HG02852 (cell line): Measurements from ENCODE around the gene RBM15B.
"Not testable (repeated sequence)": the region's sequence is repeated elsewhere in the genome, so short reads cannot be mapped to it uniquely, and the experiment has no call there.

Experiments used
- ATAC-seq: cut with Tn5 transposase; IDR thresholded peaks from one replicate; pipeline ENCODE4 v1.9.1; 2021; ENCODE audit warnings: mild to moderate bottlenecking, moderate library complexity; ENCODE audit not compliant: unreplicated experiment

The RBM15B gene, protein sequence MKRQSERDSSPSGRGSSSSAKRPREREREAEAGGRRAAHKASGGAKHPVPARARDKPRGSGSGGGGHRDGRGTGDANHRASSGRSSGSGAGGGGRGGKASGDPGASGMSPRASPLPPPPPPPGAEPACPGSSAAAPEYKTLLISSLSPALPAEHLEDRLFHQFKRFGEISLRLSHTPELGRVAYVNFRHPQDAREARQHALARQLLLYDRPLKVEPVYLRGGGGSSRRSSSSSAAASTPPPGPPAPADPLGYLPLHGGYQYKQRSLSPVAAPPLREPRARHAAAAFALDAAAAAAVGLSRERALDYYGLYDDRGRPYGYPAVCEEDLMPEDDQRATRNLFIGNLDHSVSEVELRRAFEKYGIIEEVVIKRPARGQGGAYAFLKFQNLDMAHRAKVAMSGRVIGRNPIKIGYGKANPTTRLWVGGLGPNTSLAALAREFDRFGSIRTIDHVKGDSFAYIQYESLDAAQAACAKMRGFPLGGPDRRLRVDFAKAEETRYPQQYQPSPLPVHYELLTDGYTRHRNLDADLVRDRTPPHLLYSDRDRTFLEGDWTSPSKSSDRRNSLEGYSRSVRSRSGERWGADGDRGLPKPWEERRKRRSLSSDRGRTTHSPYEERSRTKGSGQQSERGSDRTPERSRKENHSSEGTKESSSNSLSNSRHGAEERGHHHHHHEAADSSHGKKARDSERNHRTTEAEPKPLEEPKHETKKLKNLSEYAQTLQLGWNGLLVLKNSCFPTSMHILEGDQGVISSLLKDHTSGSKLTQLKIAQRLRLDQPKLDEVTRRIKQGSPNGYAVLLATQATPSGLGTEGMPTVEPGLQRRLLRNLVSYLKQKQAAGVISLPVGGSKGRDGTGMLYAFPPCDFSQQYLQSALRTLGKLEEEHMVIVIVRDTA

GRCh38 chr3:51391075-51391565 lies at the start of gene RBM15B:
RBM15B (plus strand) TSS chr3:51391285; CDS start chr3:51391400, 115 bp downstream.
- peak; percentile 91 for ATAC-seq

- no peak for ATAC-seq
Measured at GRCh38 chr3:51343918-51344687, 47.0 kb upstream of the RBM15B start.

GRCh38 chr3:51350751-51351150 lies 40.3 kb upstream of the RBM15B start:
- ATAC-seq: no peak

DNA sequence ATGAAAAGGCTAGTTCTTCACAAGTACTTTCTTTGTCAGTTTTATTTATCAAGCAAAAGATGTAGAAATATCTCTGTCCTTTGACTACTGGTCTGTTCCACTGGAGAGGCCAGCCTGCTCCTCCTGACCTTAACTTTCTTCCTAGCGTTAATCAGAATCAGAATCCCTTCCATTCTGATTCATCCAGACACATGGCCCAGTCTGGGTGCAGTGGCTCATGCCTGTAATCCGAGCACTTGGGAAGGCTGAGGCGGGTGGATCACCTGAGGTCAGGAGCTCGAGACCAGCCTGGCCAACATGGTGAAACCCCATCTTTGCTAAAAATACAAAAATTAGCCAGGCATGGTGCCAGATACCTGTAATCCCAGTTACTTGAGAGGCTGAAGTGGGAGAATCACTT lies 38.0 kb upstream of the RBM15B start:
- ATAC-seq: no peak

DNA sequence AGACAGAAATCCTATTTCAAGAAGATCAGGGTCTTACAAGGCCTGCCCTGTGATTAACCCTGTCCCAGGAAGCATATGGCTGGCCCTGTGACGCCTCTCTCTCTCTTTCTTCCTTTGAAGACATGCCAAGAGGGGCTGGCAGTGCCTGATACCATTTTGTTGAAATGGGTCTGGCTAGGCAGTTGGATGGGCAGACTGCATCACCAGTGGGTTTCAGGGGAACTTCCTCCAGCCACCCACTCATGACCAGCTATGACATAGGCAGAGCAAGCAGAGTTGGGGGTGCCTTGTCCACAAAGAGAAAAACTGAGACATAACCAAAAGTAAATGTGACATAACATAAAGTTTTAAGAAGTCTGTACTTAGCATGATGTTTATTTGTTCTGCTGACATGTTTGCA lies 37.4 kb upstream of the RBM15B start:
- ATAC-seq: no peak

DNA sequence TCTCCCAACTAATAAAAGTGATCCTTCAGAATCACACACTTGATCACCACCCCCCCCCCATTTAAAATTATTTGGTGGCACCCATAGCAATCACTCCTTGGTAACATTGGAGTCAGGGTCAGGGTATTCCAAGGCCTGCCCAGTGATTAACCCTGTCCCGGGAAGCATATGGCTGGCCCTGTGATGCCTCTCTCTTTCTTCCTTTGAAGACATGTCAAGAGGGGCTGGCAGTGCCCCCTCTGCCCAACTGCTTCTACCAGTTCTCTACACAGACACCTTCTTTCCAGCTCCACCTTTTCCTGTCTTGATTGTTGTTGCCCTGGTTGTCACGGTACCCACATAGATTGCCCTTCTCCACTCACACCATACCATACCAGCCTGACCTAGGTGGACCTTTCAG lies 36.9 kb upstream of the RBM15B start:
- no peak for ATAC-seq

GRCh38 chr3:51354731-51355615 lies 36.1 kb upstream of the RBM15B start:
- no peak for ATAC-seq

- ATAC-seq: no peak
Measured at GRCh38 chr3:51355891-51356578, 35.0 kb upstream of the RBM15B start.

DNA sequence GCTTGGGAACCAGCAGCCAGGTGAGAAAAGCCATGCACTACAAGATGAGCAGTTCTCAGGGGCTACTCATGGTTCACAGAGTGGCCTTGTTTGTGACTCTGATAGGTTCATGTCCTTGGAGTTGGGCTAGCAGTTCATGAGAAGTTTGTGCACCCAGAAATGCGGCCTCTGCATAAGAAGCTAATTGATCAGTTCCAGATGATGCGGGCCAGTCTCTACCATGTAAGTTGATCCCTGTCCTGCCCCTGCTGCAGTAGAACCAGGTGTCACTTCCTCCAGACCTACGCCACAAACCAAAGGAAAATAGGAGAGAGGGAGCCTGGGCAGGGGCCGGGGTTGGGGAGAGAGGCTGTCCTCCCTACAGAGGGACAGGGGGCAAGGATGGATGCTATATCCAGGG lies 33.2 kb upstream of the RBM15B start:
- ATAC-seq: no peak

DNA sequence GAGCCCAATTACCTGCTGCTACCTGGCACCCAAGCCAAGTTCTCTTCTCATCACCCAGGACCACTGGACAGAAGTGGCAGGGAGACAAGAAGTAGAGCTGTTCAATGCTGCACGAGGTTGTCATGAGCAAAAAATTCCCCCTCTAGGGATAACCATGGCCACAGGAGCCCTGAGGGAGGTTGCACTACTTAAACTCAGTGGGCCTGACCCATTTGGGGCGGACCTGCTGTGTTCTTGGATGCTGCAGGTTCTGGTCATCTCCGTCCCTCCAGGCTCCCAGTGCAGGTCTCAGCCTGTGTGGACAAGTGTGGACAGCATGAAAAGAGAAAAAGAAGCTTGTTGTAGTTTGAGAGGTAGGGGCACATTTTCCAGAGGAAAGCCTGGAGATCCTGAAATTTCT lies 32.1 kb upstream of the RBM15B start:
- ATAC-seq: no peak

DNA sequence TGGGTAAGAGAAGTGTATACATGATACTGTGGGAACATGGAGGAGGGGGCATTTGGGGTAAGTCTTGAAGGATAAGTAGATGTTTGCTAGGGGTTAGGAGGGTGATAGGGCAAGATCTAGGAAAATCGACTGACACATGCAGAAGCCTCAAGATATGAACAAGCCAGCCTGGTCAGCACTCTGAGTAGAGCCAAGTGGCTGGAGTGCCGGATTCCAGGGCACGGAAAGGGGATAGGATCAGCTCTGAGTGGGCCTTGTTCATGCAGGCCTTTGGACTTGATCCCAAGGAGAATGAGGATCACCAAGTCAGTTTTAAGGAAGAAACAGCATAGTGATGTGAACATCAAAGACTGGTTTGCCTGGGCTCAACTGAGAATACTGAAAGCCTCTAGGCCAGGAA lies 30.3 kb upstream of the RBM15B start:
- no peak for ATAC-seq

GRCh38 chr3:51361746-51362145 lies 29.3 kb upstream of the RBM15B start:
- ATAC-seq: no peak

DNA sequence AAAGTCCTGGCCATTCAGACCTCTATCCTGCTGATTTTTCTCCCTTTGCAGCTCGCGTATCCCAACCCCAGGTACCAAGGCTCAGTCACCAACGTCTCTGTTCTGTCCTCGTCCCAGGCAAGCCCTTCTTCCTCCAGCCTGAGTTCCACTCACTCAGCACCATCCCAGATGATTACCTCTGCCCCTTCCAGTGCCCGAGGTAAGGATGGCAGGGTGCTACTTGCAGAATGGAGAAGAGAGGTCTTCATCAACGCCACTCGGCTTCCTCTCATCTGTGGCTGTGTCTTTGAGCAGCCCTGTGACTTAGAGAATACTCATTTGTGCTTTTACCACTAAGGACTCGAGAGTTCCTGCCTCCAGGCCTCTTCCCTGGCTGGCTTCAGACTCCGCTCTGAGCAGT lies 28.6 kb upstream of the RBM15B start:
- no peak for ATAC-seq

DNA sequence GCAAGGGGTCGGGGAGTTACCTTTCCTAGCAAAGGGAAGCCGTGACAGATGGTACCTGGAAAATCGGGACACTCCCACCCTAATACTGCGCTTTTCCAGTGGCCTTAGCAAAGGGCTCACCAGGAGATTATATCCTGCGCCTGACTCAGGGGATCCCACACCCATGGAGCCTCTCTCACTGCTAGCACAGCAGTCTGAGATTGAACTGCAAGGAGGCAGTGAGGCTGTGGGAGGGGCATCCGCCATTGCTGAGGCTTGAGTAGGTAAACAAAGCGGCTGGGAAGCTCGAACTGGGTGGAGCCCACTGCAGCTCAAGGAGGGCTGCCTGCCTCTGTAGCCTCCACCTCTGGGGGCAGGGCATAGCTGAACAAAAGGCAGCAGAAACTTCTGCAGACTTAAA lies 22.8 kb upstream of the RBM15B start:
- not testable (repeated sequence) for ATAC-seq

- ATAC-seq: no peak
Measured at GRCh38 chr3:51371943-51372557, 19.0 kb upstream of the RBM15B start.

GRCh38 chr3:51373658-51374421 lies 17.2 kb upstream of the RBM15B start:
- ATAC-seq: no peak

DNA sequence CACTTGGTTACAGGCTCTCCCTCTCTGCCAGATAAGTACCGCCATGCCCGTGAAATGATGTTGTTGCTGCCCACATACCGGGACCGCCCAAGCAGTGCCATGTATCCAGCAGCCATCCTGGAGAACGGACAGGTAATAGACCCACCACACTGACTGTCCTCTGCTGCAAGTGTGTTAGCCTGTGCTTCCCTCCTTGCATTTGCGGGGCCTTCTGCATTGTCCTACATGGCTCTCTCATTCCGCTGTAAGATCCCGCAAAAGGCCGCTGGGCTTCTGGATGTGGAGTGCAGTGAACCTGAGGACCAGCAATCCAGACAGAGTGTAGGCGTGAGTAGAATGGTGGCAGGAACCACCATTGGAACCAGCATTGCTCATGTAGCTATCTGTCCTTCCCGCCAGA lies 16.6 kb upstream of the RBM15B start:
- no peak for ATAC-seq

DNA sequence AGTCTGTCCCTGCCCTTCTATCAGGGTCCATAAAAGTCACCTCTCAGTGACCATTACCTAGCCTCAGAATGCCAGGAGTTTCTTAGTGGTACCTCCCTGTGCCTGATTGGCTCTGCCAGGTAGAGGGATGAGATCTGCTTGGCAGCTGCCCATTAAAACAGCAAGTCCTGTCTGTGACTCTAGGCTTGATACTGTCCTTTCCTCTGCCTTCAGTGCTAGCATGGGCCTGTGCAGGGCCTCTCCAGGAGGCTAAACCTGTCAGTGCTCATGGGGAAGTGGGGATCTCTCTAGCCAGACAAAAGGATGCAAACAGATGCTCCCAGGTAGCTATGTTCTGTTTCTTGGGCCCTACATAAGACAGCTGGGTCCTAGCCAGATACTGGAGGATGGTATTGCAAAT lies 15.9 kb upstream of the RBM15B start:
- no peak for ATAC-seq
